Mucosa of stomach (tissue), 1 donor: ENCODE results near the gene FOXRED1.

Experiments
- H3K27me3 ChIP-seq: one replicate; pipeline ENCODE4 v1.7.0; 2013; ENCODE audit warnings: mild to moderate bottlenecking, low read length; ENCODE audit not compliant: control insufficient read depth, insufficient read depth
- H3K36me3 ChIP-seq: one replicate; pipeline ENCODE4 v1.7.0; 2013; ENCODE audit warnings: low read length; ENCODE audit not compliant: control insufficient read depth, insufficient read depth
- H3K4me1 ChIP-seq: one replicate; pipeline ENCODE4 v1.7.0; 2013; ENCODE audit warnings: mild to moderate bottlenecking, low read length; ENCODE audit not compliant: control insufficient read depth, insufficient read depth
- H3K4me3 ChIP-seq: one replicate; pipeline ENCODE4 v1.7.0; 2013; ENCODE audit warnings: low read length
- H3K9ac ChIP-seq: one replicate; pipeline ENCODE4 v1.7.0; 2013; ENCODE audit warnings: mild to moderate bottlenecking, low read length, moderate library complexity
- H3K9me3 ChIP-seq: one replicate; pipeline ENCODE4 v1.7.0; 2013; ENCODE audit warnings: mild to moderate bottlenecking, low read length, moderate library complexity; ENCODE audit not compliant: control insufficient read depth
- donor health status: Pancreatic carcinoma.

FOXRED1 gene

GRCh38 chr11:126317756-126318573 lies 49.0 kb downstream of the FOXRED1 start:
- no peaks in the 10 kb centered on the region for H3K9me3 ChIP-seq
- H3K9ac ChIP-seq = peak overlapping the region; percentile 38
- H3K36me3 ChIP-seq = no peaks in the 10 kb centered on the region
- H3K4me1 ChIP-seq = peaks cover 19% of the 10 kb centered on the region
- no peak overlapping the region for H3K4me3 ChIP-seq
- no peaks in the 10 kb centered on the region for H3K27me3 ChIP-seq

GRCh38 chr11:126318574-126319373 lies 49.8 kb downstream of the FOXRED1 start:
- H3K9me3 ChIP-seq = no peaks in the 10 kb centered on the region
- peaks cover 12% of the 10 kb centered on the region for H3K4me1 ChIP-seq
- no peaks in the 10 kb centered on the region for H3K27me3 ChIP-seq
- H3K9ac ChIP-seq = no peak overlapping the region
- no peak overlapping the region for H3K4me3 ChIP-seq
- H3K36me3 ChIP-seq = no peaks in the 10 kb centered on the region

DNA sequence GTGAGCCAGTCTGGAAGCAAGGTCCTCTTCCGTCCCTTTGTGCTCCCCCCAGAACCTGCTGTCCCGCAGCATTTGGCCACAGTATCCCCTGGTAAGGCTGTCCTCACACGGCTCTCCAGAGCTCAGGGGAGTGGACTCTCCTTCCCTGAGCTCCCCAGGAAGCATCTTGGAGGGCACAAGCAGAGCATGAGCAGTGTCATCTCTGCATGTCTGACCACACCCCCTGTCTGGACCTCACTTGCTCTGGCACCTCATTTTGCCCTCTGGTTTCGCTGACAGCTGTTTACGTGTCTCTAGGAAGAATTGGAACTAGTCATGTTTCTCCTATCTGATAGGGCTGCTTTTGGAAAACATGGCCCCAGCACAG lies 50.4 kb downstream of the FOXRED1 start:
- H3K4me1 ChIP-seq = peaks cover 12% of the 10 kb centered on the region
- H3K36me3 ChIP-seq = no peaks in the 10 kb centered on the region
- no peaks in the 10 kb centered on the region for H3K9me3 ChIP-seq
- H3K27me3 ChIP-seq = no peaks in the 10 kb centered on the region
- no peak overlapping the region for H3K4me3 ChIP-seq
- H3K9ac ChIP-seq = no peak overlapping the region

- Histone ChIP-seq H3K9ac (no peak overlapping the region), H3K27me3 (no peaks in the 10 kb centered on the region), H3K9me3 (no peaks in the 10 kb centered on the region), H3K36me3 (no peaks in the 10 kb centered on the region), H3K4me1 (peaks cover 5% of the 10 kb centered on the region), H3K4me3 (no peak overlapping the region)
Observed at GRCh38 chr11:126322996-126323395, 54.0 kb downstream of the FOXRED1 start.

GRCh38 chr11:126327281-126328000 lies 58.5 kb downstream of the FOXRED1 start:
- no peaks in the 10 kb centered on the region for H3K36me3 ChIP-seq
- H3K9me3 ChIP-seq = no peaks in the 10 kb centered on the region
- H3K27me3 ChIP-seq = no peaks in the 10 kb centered on the region
- H3K4me1 ChIP-seq = no peaks in the 10 kb centered on the region
- no peak overlapping the region for H3K4me3 ChIP-seq
- no peak overlapping the region for H3K9ac ChIP-seq
